A375 (cell line): Measurements from ENCODE around the gene VCPKMT. TPM values are rescaled to one million over a fixed set of nuclear protein-coding genes. Genes with fewer than 3 reads are reported as not detected.

Experiments
- small RNA-seq: library from RNA; depleted of rRNA; stranded (forward); fragments of <200 nt; gene quantifications from one replicate; pipeline ENCODE3, GENCODE V24; 2014
- total RNA-seq: library from RNA; depleted of rRNA; stranded (reverse); fragments of >200 nt; shearing (Covaris generic); gene quantifications from 2 replicates; pipeline ENCODE4 v1.2.3, GENCODE V29; 2014; rRNA removed

Gene VCPKMT
- total RNA-seq = 6.0 and 6.9 TPM in 2 replicates

DNA sequence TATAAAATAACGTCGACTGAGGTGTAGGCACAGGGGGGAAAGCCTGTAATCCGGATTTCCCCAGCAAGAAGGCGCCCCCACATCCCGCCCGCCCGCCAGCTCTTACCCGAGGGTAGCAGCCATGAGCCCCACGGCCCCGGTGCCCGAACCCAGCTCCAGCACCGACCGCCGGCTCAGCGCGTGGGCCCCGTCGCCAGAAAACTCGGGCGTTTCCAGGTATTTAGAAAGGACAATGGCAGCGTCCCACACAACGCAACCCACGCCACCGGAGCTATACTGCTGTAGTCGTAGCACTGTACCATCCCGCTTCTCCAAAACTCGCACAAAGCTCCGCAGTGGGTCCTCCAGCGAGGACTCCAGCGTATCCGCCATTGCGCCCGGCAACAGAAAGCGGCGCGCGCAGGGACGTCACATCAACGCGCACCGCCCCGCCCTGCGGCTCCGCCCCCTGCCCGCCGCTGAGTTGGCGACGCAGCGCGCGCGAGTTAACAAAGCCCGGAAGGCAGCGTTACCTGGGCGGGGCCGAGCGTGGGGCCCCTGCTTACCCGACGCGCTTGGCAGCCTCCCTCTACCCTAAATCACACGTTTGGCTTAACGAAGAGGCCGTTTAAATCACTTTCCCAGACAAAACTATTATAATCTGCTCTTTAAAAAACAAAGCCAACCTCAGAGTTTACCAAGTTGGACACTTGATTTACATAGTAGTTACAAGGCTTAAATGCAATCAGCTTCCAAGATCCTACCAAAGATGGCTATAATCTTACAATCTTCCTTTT, at the start of gene VCPKMT:
TSS of gene VCPKMT (minus strand) at position 392 of the 776 bp plus-strand sequence. CDS start at position 372, 20 bp downstream.

Small RNAs within 50 kb of the gene (small RNA-seq; reads per million reads assigned to genes)
- not detected for gene RF00019

Other genes starting within 250 kb of the VCPKMT start
- gene ARF6, start 223.5 kb downstream of the VCPKMT start, total RNA-seq = 37.2 and 40.3 TPM in 2 replicates
- gene SOS2, start 115.0 kb upstream of the VCPKMT start, total RNA-seq = 8.1 and 8.3 TPM in 2 replicates
- 8.4 and 11.1 TPM in 2 replicates for gene L2HGDH, start 195.7 kb upstream of the VCPKMT start, total RNA-seq
- gene DMAC2L, start 195.8 kb upstream of the VCPKMT start, total RNA-seq = 11.8 and 13.2 TPM in 2 replicates